NCI-H69 (cell line): ENCODE results near the gene ZC3H12C.
"Not testable (repeated sequence)": the region's sequence is repeated elsewhere in the genome, so short reads cannot be mapped to it uniquely, and the experiment has no call there.

Experiments
- DNase-seq: peaks from one replicate; lab custom pipeline; 2025; lab: John Stamatoyannopoulos, UW

Gene ZC3H12C

GRCh38 chr11:110092515-110093406 is at the start of gene ZC3H12C:
Gene ZC3H12C, plus strand, starts transcription at chr11:110093392. Its CDS starts 20 bp downstream, at chr11:110093412.
- peak; percentile 96 for DNase-seq

- DNase-seq = no peak
Measured at GRCh38 chr11:110044226-110044968, 48.8 kb upstream of the ZC3H12C start.

GRCh38 chr11:110046775-110047380 is 46.3 kb upstream of the ZC3H12C start:
- DNase-seq = no peak

- DNase-seq = no peak
Measured at GRCh38 chr11:110049501-110050200, 43.5 kb upstream of the ZC3H12C start.

- DNase-seq = no peak
Measured at GRCh38 chr11:110050201-110050506, 43.0 kb upstream of the ZC3H12C start.

- DNase-seq = peak; percentile 38
Measured at GRCh38 chr11:110053848-110054414, 39.3 kb upstream of the ZC3H12C start.

- no peak for DNase-seq
Measured at GRCh38 chr11:110056956-110057355, 36.2 kb upstream of the ZC3H12C start.

GRCh38 chr11:110059706-110060463 is 33.3 kb upstream of the ZC3H12C start:
- no peak for DNase-seq

GRCh38 chr11:110061296-110061695 is 31.9 kb upstream of the ZC3H12C start:
- DNase-seq = peak; percentile 23

GRCh38 chr11:110062247-110062646 is 30.9 kb upstream of the ZC3H12C start:
- DNase-seq = no peak

- peak; percentile 64 for DNase-seq
Measured at GRCh38 chr11:110065189-110065588, 28.0 kb upstream of the ZC3H12C start.

GRCh38 chr11:110068001-110068400 is 25.2 kb upstream of the ZC3H12C start:
- DNase-seq = not testable (repeated sequence)

- DNase-seq = peak; percentile 96
Measured at GRCh38 chr11:110069158-110069737, 23.9 kb upstream of the ZC3H12C start.

GRCh38 chr11:110070176-110070575 is 23.0 kb upstream of the ZC3H12C start:
- DNase-seq = peak; percentile 16

GRCh38 chr11:110071197-110071596 is 22.0 kb upstream of the ZC3H12C start:
- no peak for DNase-seq

GRCh38 chr11:110072930-110073329 is 20.3 kb upstream of the ZC3H12C start:
- DNase-seq = no peak

- no peak for DNase-seq
Measured at GRCh38 chr11:110074499-110074898, 18.7 kb upstream of the ZC3H12C start.

- DNase-seq = peak; percentile 95
Measured at GRCh38 chr11:110075105-110075846, 17.9 kb upstream of the ZC3H12C start.

- peak; percentile 61 for DNase-seq
Measured at GRCh38 chr11:110075847-110076208, 17.4 kb upstream of the ZC3H12C start.

GRCh38 chr11:110076371-110076965 is 16.7 kb upstream of the ZC3H12C start:
- peak; percentile 93 for DNase-seq
